Uterus (tissue), 4 donors: ENCODE data around the gene ZNF407. TPM values are rescaled to one million over a fixed set of nuclear protein-coding genes. Genes with fewer than 3 reads are reported as not detected.

Experiments
- DNase-seq, 2 donors: peaks; one replicate each; pipeline ENCODE4 v3.0.0-alpha.2; 2019 to 2020
- H3K27ac ChIP-seq, 2 donors: fragments of 200-600 bp; sonication (generic); 1 replicate in 1 of 2; 2 replicates in 1 of 2; pipeline ENCODE4 v1.5.1; 2016 to 2018
- H3K27me3 ChIP-seq, 2 donors: fragments of 200-600 bp; sonication (generic); one replicate each; pipeline ENCODE4 v1.5.1; 2018 to 2019; ENCODE audit warnings: control low read depth in 1 of 2
- H3K36me3 ChIP-seq, 2 donors: fragments of 200-600 bp; sonication (generic); one replicate each; pipeline ENCODE4 v1.5.1; 2019; ENCODE audit warnings: control low read depth in 1 of 2
- H3K4me1 ChIP-seq, 2 donors: fragments of 200-600 bp; sonication (generic); one replicate each; pipeline ENCODE4 v1.5.1; 2018 to 2019; ENCODE audit warnings: control low read depth in 1 of 2
- H3K4me3 ChIP-seq, 2 donors: fragments of 200-600 bp; sonication (generic); 1 replicate in 1 of 2; 2 replicates in 1 of 2; pipeline ENCODE4 v1.5.1; 2018 to 2019; ENCODE audit warnings: mild to moderate bottlenecking in 1 of 2
- H3K9me3 ChIP-seq, 2 donors: fragments of 200-600 bp; sonication (generic); one replicate each; pipeline ENCODE4 v1.5.1; 2019; ENCODE audit warnings: control low read depth in 1 of 2
- POLR2A ChIP-seq, 2 donors: fragments of 450-650 bp; IDR thresholded peaks; one replicate each; pipeline ENCODE4 v1.6.1; 2016; ENCODE audit warnings: antibody characterized with exemption in 2 of 2, mild to moderate bottlenecking in 1 of 2, moderate library complexity in 1 of 2
- intact Hi-C: fragments of 100-400 bp; cut with DNase I; formaldehyde crosslinking; loops from one replicate; pipeline ENCODE4 v1.15.1; 2023; ENCODE audit warnings: low total_unique reads
- total RNA-seq, 4 donors: library from RNA; depleted of rRNA in 3 of 4; stranded (reverse); fragments of >200 nt in 3 of 4; gene quantifications; one replicate each; pipeline versions ENCODE4 v1.1.0 to v1.2.4, GENCODE V29; 2014 to 2023
- TF ChIP-seq, protein P1 (sequence below), 4 experiments: fragments of 200-600 bp in 2 of 4; fragments of 450-650 bp in 2 of 4; sonication (generic) in 2 of 4; IDR thresholded peaks; one replicate each; pipeline ENCODE4 v1.5.1; 2016 to 2019; ENCODE audit warnings: antibody characterized with exemption in 4 of 4, mild to moderate bottlenecking in 2 of 4, moderate library complexity in 1 of 4
- donor health status: DM: yes; HTN: yes; CAD: no.

The ZNF407 gene
- total RNA-seq, 4 donors from 2014 or later, result 10.6 to 38.9 (median 23.7) TPM

DNA sequence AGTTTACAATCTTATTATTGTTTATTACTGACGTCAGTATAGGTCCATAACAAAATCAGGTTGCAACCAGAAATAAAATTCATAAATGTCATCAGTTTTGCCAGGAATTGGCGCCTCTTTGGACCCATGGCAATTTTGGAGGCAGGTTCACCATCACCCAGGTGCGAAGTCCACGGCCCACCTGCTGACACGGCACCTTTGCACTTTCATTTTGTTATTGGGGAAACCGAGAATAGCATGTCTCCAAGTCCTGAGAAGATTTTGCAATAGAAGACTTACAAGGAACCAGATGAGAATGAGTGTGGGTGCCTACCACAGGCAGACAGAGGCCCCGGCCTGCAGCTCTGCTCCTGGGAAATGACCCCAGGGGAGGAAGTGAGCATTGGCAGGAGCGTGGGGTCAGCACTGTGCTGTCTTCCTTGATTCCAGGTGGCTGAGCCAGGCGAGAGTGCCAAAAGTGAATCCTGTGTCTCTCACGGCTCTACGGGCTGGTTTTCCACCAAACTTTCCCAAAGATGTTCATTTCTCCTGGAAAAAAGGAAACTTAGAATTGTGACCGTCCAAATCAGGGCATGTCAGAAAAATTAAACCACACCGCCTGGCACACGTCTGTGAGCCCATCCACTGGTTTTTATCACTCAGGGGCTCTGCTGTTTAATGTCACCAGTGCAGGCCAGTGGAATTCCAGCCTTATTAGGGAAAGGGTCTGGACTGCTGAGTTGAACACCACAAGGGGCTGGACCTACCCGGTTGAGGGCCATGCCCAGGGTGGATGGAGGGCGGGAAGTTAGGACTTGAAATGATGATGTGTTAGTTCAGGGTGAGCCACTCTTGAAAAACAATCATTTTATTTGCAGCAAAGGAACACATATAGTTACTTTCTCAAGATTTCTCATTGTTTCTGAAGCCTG is 514.8 kb downstream of the ZNF407 start:
- DNase-seq, result no peak
- H3K9me3 ChIP-seq, result no peaks in the 10 kb centered on the region
- no peaks in the 10 kb centered on the region for H3K4me1 ChIP-seq
- H3K36me3 ChIP-seq, result no peaks in the 10 kb centered on the region
- intact Hi-C loops, result no loop called here
- no peak overlapping the region for H3K4me3 ChIP-seq
- H3K27me3 ChIP-seq, result no peaks in the 10 kb centered on the region
- TF ChIP-seq POLR2A (IDR thresholded peaks at IDR 0.05), result no peak
- TF ChIP-seq, protein P1, sequence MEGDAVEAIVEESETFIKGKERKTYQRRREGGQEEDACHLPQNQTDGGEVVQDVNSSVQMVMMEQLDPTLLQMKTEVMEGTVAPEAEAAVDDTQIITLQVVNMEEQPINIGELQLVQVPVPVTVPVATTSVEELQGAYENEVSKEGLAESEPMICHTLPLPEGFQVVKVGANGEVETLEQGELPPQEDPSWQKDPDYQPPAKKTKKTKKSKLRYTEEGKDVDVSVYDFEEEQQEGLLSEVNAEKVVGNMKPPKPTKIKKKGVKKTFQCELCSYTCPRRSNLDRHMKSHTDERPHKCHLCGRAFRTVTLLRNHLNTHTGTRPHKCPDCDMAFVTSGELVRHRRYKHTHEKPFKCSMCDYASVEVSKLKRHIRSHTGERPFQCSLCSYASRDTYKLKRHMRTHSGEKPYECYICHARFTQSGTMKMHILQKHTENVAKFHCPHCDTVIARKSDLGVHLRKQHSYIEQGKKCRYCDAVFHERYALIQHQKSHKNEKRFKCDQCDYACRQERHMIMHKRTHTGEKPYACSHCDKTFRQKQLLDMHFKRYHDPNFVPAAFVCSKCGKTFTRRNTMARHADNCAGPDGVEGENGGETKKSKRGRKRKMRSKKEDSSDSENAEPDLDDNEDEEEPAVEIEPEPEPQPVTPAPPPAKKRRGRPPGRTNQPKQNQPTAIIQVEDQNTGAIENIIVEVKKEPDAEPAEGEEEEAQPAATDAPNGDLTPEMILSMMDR (IDR thresholded peaks at IDR 0.05), result no peak
- H3K27ac ChIP-seq, result no peak overlapping the region

DNA sequence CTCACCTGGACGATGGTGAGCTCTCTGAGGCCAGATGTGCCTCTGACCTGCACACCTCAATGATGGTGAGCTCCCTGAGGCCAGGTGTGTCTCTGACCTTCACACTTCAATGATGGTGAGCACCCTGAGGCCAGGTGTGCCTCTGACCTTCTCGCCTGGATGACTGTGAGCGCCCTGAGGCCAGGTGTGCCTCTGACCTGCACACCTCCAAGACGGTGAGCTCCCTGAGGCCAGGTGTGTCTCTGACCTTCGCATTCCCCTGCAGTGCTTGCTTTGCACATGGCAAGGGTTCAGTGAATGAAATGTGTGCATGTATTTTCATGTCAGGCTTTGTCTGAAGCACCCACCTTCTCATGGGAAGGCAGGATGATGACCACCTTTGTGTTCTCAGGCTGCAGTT is 515.8 kb downstream of the ZNF407 start:
- no peaks in the 10 kb centered on the region for H3K36me3 ChIP-seq
- no peaks in the 10 kb centered on the region for H3K27me3 ChIP-seq
- no peak overlapping the region for H3K27ac ChIP-seq
- no peak overlapping the region for H3K4me3 ChIP-seq
- TF ChIP-seq, protein P1 (IDR thresholded peaks at IDR 0.05), result no peak
- TF ChIP-seq POLR2A (IDR thresholded peaks at IDR 0.05), result no peak
- DNase-seq, result no peak
- H3K9me3 ChIP-seq, result no peaks in the 10 kb centered on the region
- H3K4me1 ChIP-seq, result no peaks in the 10 kb centered on the region
- intact Hi-C loops, result no loop called here

DNA sequence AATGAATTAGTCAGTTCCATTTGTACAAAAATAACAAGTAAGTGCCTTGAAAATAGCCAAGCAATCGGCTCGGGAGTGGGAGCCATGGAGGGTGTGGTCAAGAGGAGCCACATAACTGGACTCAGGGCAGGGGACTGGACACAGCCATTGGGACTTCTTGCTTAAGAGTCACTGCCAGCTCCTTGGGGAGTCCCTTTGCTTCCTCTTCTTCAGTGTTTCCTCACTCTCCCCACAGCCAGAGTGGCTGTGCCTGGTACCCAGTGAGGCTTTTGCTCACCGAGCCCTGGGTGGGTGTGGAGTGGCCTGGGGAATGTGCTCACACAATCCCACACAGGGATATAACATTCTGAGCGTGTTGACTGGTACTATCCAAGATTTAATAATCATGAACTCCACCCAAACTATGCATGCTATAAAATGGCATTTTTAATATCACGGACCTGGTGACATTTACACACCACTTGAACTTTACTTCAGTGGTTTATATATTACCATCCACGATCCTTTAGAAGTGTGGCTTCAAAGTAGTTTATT is 516.6 kb downstream of the ZNF407 start:
- no peaks in the 10 kb centered on the region for H3K27me3 ChIP-seq
- TF ChIP-seq POLR2A (IDR thresholded peaks at IDR 0.05), result no peak
- TF ChIP-seq, protein P1 (IDR thresholded peaks at IDR 0.05), result no peak
- H3K36me3 ChIP-seq, result no peaks in the 10 kb centered on the region
- no peaks in the 10 kb centered on the region for H3K9me3 ChIP-seq
- intact Hi-C loops, result no loop called here
- DNase-seq, result no peak
- H3K4me3 ChIP-seq, result no peak overlapping the region
- no peaks in the 10 kb centered on the region for H3K4me1 ChIP-seq
- no peak overlapping the region for H3K27ac ChIP-seq

Other genes starting within 250 kb of the ZNF407 start
- gene DIPK1C, start 140.6 kb upstream of the ZNF407 start, total RNA-seq, result 1 to 10 TPM in 1 of 4 donors, under 1 TPM in 1, not detected in 2; 0.12 to 9.1 TPM
- 100 to 1,000 TPM in 2 of 4 donors, 10 to 100 TPM in 2; 56.2 to 149 (median 110) TPM for gene CNDP2, start 101.5 kb upstream of the ZNF407 start, total RNA-seq
- 1 to 10 TPM in 1 of 4 donors, under 1 TPM in 2, not detected in 1; 0.24 to 1.0 (median 0.90) TPM for gene CNDP1, start 63.4 kb upstream of the ZNF407 start, total RNA-seq